GM12878 (cell line): ENCODE data around the gene B3GNT7.

Experiments used
- CTCF ChIP-seq, 3 experiments: IDR thresholded peaks in 2 of 3; conservative IDR thresholded peaks in 1 of 3; 2 replicates each; pipeline ENCODE4 v1.5.1; 2011; ENCODE audit warnings: low read depth in 3 of 3, low read length in 3 of 3, mild to moderate bottlenecking in 3 of 3, control low read depth in 2 of 3, moderate library complexity in 2 of 3, inconsistent platforms in 1 of 3, mixed read lengths in 1 of 3; ENCODE audit not compliant: control insufficient read depth in 2 of 3, insufficient read depth in 1 of 3; ENCODE audit errors: extremely low read depth in 1 of 3
- TAF1 ChIP-seq: IDR thresholded peaks from 2 replicates; pipeline ENCODE4 v1.6.1; 2011; ENCODE audit warnings: mild to moderate bottlenecking, low read depth, low read length, borderline replicate concordance
- TF ChIP-seq, protein P1 (sequence below): fragments of 450-650 bp; IDR thresholded peaks from 2 replicates; pipeline ENCODE4 v1.6.1; 2017; ENCODE audit warnings: antibody characterized with exemption, mild to moderate bottlenecking, moderate library complexity

DNA sequence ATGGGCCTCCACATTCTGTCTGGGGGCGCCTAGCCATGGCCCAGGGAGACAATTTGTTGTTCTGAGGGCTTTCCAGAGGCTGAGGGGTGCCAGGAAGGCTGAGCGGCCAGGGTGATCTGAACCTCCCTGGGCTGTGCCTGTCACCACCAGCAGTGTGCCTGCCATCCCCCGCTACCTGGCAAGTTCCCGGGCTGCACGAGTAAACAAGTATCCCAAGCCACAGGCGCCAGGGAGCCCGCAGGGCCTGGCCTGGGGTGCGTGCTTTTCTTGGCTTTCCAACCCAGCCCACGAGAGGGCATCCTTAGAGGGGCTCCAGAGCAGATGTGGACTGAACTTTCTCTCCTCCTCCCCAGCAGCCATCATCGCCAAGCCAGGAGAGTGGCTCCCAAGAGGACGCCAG is 35.1 kb upstream of the B3GNT7 start:
- TF ChIP-seq CTCF (IDR thresholded peaks at IDR 0.05 in 2 of 3, conservative IDR thresholded peaks at IDR 0.05 in 1 of 3; ENCODE audit: control insufficient read depth in 2 of 3, extremely low read depth in 1 of 3, insufficient read depth in 1 of 3, low read depth in 3 of 3, low read length in 3 of 3), result no peak
- TF ChIP-seq, protein P1, sequence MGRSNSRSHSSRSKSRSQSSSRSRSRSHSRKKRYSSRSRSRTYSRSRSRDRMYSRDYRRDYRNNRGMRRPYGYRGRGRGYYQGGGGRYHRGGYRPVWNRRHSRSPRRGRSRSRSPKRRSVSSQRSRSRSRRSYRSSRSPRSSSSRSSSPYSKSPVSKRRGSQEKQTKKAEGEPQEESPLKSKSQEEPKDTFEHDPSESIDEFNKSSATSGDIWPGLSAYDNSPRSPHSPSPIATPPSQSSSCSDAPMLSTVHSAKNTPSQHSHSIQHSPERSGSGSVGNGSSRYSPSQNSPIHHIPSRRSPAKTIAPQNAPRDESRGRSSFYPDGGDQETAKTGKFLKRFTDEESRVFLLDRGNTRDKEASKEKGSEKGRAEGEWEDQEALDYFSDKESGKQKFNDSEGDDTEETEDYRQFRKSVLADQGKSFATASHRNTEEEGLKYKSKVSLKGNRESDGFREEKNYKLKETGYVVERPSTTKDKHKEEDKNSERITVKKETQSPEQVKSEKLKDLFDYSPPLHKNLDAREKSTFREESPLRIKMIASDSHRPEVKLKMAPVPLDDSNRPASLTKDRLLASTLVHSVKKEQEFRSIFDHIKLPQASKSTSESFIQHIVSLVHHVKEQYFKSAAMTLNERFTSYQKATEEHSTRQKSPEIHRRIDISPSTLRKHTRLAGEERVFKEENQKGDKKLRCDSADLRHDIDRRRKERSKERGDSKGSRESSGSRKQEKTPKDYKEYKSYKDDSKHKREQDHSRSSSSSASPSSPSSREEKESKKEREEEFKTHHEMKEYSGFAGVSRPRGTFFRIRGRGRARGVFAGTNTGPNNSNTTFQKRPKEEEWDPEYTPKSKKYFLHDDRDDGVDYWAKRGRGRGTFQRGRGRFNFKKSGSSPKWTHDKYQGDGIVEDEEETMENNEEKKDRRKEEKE, result no peak
- no peak for TF ChIP-seq TAF1
